ENCODE measurements around the gene PPM1N.
"Not testable (repeated sequence)": the region's sequence is repeated elsewhere in the genome, so short reads cannot be mapped to it uniquely, and the experiment has no call there.

The PPM1N gene

DNA sequence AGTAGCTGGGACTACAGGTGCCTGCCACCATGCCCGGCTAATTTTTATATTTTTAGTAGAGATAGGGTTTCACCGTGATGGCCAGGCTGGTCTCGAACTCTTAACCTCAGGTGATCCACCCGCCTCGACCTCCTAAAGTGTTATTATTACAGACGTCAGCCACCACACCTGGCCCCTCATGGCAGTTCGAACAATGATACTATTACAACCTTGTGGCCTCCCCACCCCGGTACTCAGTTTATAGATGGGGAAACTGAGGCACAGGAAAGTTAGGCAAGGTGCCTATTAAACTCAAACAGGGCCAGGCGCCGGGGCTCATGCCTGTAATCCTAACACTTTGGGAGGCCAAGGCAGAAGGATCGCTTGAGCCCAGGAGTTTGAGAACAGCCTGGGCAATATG, 12.1 kb downstream of the PPM1N start:
- not testable (repeated sequence) for DNase-seq

DNA sequence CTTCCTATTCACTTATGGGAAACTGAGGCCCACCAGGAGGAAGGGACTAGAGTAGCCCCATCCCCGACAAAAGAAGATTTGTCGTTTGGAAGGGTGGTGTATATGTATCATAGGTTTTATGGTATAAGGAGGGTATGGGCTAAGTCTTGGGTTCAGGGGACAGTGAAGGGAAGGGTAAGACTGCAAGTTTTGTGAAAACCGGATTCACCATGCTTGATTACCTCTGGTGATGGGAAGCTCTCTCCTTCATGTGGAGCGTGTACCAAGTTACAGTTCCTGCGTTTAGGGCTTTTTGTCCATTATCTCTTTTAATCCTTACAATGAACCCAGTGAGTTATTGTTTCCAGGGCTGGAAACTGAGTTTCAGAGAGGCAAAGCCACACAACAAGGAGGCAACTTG, 12.8 kb downstream of the PPM1N start:
- DNase-seq, result no peak

DNA sequence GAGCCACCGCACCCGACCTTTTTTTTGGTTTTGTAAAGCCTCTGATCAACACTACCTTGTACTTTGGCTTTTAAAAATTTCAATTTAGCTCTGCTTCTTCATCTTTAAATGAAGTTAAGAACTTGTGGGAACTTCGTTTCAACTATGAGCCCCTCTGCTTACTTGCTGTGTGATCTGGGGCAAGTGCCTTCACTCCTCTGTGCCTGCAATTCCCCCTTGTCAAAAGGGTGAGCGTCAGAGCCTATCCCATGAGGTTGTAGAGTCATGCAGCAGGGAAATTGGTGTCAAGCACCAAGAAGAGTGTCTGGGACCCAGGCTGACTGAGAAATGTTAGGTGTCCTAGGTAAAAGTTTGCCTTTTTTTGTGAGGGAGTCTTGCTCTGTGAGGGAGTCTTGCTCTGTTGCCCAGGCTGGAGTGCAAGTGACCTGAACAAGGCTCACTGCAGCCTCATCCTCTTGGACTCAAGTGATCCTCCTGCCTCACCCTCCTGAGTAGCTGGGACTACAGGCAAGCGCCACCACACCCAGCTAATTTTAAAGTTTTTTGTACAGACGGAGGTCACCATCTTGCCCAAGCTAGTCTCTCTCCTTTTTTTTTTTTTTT, 14.7 kb downstream of the PPM1N start:
- DNase-seq, result no peak

GRCh38 chr19:45514376-45515051, 16.3 kb downstream of the PPM1N start:
- no peak for DNase-seq

DNA sequence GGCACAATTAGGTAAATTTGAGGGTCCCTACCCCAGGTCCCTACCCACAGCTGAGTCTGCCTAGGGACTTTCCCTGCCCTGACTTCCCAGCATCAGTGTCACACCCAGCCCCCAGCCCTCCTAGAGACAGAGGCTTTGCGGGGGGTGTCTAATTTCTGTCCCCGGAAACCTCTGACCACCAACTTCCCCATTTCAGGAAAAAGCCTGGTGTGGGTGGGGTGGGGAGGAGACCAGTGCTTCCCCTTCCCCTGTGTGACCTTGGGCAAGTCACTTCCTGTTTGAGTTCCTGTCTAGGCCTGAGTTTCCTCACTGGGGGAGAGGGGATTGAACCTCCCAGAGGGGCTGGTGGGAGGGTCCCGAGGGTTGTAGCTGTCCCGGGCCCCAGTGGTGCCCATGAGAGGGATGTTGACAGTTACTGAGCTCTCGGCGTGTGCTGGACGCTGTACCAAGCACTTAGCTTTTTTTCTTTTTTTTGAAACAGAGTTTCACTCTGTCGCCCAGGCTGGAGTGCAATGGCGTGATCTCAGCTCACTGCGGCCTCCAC, 16.9 kb downstream of the PPM1N start:
- no peak for DNase-seq

GRCh38 chr19:45515807-45516401, 17.7 kb downstream of the PPM1N start:
- DNase-seq, result no peak

GRCh38 chr19:45517238-45517637, 19.0 kb downstream of the PPM1N start:
- no peak for DNase-seq

GRCh38 chr19:45517641-45518468, 19.6 kb downstream of the PPM1N start:
- DNase-seq, result no peak

GRCh38 chr19:45518469-45518826, 20.2 kb downstream of the PPM1N start:
- no peak for DNase-seq

GRCh38 chr19:45522010-45522941, 24.0 kb downstream of the PPM1N start:
- DNase-seq, result no peak

DNA sequence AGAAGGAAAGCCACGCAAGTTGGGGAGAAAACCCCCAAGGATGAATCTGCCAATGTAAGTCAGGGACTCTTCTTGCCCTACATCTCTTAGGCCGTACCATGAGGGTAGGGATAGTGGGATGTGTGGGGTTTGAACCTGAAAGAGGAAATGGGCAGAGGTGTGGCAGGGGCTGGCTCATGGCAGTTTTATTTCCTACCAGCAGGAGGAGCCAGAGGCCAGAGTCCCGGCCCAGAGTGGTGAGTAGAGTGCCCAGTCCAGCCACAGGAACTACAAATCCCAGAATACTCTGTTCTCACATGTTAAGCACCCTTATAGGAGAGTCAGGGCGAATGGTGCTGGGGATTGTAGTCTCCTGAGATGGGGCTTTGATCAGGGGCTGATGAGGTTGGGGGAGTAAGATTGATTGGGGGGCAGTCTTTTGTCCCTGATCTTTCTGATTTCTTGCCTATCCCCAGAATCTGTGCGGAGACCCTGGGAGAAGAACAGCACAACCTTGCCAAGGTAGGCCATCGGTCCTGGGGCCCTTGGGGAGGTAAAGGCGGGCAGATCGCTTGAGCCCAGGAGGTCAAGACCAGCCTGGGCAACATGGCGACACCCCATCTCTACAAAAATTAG, 25.5 kb downstream of the PPM1N start:
- DNase-seq, result peak in 3 of 4 experiments; percentile 29 to 55 (median 39)

DNA sequence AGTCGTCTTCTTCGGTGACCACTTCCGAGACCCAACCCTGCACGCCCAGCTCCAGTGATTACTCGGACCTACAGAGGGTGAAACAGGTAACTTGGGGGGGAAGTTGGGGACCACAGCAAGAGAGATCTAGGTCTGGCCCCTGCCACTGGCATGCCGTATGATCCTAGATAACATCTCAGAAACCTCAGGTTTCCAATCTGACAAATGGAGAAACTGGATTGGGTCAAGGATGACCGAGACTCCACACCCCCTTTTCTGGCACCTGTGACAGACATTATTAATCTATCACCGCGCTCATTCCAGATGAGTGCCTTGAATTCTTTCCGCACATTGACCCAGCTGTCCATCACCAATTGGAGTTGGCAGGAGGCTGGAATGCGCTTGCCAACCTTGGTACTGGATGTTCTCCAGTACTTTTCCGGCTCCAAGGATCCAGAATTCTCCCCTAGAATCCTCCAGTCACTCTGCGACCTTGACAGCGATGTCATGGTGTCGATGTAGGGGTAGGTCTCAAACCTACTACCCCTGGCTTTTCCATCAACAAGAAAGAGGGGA, 26.4 kb downstream of the PPM1N start:
- DNase-seq, result no peak

DNA sequence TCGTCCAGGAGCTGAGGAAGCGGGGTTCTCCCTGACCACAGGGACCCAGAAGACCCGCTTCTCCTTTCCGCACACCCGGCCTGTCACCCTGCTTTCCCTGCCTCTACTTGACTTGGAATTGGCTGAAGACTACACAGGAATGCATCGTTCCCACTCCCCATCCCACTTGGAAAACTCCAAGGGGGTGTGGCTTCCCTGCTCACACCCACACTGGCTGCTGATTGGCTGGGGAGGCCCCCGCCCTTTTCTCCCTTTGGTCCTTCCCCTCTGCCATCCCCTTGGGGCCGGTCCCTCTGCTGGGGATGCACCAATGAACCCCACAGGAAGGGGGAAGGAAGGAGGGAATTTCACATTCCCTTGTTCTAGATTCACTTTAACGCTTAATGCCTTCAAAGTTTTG, 27.9 kb downstream of the PPM1N start:
- no peak for DNase-seq

DNA sequence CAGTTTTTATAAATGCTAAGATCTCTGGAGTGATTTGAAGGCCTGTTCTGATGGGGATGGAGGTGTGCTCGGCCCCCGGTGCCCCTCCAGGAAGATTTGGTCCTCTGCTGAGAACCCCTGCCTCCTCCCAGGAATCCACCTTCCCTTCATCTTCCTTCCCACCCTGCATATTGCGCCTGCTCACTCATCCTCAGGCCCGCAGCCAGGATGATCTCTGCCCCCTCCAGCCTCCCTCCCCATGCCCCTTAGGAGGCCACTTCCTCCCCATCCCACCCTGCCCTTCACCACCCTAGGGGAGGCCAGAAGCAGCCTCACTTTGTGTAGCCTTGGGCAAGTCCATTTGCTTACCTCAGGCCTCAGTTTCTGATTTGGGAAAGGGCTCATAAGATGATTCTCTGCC, 28.7 kb downstream of the PPM1N start:
- no peak for DNase-seq

DNA sequence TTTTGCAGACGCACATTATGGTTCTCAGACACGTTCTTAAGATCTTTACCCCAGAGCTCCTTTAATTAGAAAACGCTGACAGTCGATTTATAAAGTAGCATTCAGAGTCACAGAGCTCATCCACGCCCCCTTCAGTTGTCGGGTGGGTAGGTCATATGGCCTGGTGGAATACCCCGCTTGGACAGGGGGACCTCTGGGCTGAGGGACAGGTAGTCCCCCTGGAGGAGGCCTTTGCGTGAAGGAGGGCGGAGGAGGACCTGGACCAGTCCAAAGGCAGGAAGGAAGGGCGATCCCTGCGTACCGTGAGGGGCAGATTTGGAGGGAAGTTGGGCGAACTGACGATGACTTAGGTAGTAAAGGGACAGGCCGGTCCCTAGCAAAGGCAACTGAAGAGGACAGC, 29.5 kb downstream of the PPM1N start:
- no peak for DNase-seq

DNA sequence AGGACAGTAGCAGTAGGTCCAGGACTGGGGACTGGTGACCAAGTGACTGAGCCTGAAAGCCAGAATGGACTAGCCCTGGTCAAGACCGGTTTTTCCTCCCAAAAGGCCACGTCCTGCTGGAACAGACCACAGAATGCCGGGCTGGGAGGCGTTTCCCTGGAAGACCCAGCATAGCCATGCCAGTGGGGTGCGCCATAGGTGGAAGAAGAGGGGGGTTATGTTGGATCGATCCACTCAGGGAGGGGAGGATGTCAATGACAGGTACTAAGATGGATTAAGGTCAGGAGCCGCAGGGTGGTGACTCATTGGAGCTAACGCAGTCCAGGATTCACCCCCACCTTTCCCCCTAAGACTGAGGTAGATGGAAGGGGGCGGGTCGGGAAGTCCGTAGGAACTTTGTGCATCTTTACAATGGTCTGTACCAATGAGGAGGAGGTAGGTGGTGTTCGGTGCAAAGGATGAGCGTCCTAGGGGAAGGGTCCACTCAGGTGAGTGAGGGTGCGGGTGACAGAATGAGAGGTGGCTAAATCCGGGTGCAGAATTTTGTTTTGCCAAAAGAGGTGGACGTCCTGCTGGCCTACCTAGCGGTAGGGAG, 30.0 kb downstream of the PPM1N start:
- no peak for DNase-seq

DNA sequence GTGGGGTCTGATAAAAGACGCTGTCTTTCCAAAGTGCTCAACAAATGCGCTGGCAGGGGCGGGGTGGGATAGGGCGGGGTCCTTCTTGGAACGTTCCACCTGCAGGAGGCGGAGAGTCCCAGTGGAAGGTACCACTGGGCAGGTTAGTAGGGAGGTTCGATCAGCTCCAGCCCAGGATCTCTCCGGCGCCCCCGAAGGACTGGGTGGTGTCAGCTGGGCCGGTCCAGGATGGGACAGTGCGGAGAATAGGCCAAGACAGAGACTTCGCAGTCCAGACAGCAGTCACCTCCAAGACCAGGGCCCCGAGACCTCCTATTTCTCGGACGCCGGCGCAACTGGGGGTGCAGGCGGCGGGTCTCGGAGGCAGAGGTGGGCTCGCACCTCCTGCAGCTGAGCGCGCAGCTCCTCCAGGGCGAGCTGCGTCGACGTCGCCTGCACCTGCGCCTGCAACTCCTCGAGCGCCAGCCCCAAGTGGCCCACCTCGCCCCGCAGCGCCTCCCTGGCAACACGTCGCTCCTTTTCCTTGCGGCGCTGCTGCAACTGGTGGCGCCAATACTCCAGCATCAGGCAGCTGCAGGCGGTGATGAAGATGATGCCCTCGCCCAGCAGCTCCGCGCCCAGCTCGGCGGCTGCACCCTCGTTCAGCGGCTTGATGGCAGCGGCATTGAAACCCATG, 30.6 kb downstream of the PPM1N start:
- DNase-seq, result peak in 1 of 4 experiments; percentile 27

GRCh38 chr19:45529420-45529785, 31.2 kb downstream of the PPM1N start:
- DNase-seq, result no peak

DNA sequence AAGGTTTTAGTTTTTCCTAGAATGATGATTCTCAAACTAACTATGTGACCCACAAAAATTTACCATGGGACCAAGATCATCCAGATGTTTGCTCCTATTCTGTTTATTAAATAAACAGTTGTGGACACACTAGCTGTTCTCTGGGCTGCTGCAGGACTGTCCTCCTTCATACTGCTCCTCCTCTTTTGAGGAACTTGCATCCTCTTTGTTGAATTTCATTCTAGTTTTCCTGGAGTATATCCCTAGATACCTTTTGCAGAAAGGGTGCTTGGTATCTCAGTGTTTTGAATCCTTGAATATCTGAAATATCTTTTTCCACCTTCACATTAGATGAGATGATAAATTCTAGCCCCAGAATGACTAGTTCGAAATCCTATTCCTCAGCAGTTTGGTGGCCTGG, 33.1 kb downstream of the PPM1N start:
- DNase-seq, result no peak

GRCh38 chr19:45539459-45539858, 41.2 kb downstream of the PPM1N start:
- no peak for DNase-seq

All from activated naive CD4-positive, alpha-beta T cell (primary cell).